Endothelial cell (in vitro differentiated cells): ENCODE measurements around the gene RBM39. TPM values are rescaled to one million over a fixed set of nuclear protein-coding genes. Genes with fewer than 3 reads are reported as not detected.

Experiments used
- DNase-seq: peaks from one replicate; pipeline ENCODE4 v3.0.0; 2021; ENCODE audit warnings: low spot score
- H3K27ac Mint-ChIP-seq: one replicate; pipeline ENCODE4 v1.8.0; 2021; ENCODE audit warnings: mixed read lengths, inconsistent platforms; ENCODE audit not compliant: unreplicated experiment
- H3K27me3 Mint-ChIP-seq: one replicate; pipeline ENCODE4 v1.8.0; 2021; ENCODE audit warnings: mild to moderate bottlenecking, moderate library complexity, mixed read lengths, inconsistent platforms; ENCODE audit not compliant: unreplicated experiment
- H3K36me3 Mint-ChIP-seq: one replicate; pipeline ENCODE4 v1.8.0; 2021; ENCODE audit warnings: mild to moderate bottlenecking, low read depth, mixed read lengths, inconsistent platforms; ENCODE audit not compliant: unreplicated experiment
- H3K4me1 Mint-ChIP-seq: one replicate; pipeline ENCODE4 v1.8.0; 2021; ENCODE audit warnings: mild to moderate bottlenecking, mixed read lengths, inconsistent platforms; ENCODE audit not compliant: unreplicated experiment
- H3K4me3 Mint-ChIP-seq: one replicate; pipeline ENCODE4 v1.8.0; 2021; ENCODE audit warnings: mild to moderate bottlenecking, mixed read lengths, inconsistent platforms; ENCODE audit not compliant: unreplicated experiment
- H3K9me3 Mint-ChIP-seq: one replicate; pipeline ENCODE4 v1.8.0; 2021; ENCODE audit warnings: mixed read lengths, inconsistent platforms; ENCODE audit not compliant: unreplicated experiment
- CTCF ChIP-seq: fragments of 200-600 bp; sonication (generic); IDR thresholded peaks from one replicate; pipeline ENCODE4 v1.5.0; 2021; ENCODE audit warnings: antibody characterized with exemption; ENCODE audit not compliant: unreplicated experiment
- total RNA-seq: library from RNA; stranded (reverse); fragmentation: NEBNext Ultra II Directional; extraction: Animal tissue kit (Norgen Biotek cat#: 25700); gene quantifications from one replicate; pipeline ENCODE4 v1.2.1, GENCODE V29; 2021; ENCODE audit not compliant: unreplicated experiment

The RBM39 gene
- total RNA-seq, 1 donor from 2014 or later, result 308 TPM

DNA sequence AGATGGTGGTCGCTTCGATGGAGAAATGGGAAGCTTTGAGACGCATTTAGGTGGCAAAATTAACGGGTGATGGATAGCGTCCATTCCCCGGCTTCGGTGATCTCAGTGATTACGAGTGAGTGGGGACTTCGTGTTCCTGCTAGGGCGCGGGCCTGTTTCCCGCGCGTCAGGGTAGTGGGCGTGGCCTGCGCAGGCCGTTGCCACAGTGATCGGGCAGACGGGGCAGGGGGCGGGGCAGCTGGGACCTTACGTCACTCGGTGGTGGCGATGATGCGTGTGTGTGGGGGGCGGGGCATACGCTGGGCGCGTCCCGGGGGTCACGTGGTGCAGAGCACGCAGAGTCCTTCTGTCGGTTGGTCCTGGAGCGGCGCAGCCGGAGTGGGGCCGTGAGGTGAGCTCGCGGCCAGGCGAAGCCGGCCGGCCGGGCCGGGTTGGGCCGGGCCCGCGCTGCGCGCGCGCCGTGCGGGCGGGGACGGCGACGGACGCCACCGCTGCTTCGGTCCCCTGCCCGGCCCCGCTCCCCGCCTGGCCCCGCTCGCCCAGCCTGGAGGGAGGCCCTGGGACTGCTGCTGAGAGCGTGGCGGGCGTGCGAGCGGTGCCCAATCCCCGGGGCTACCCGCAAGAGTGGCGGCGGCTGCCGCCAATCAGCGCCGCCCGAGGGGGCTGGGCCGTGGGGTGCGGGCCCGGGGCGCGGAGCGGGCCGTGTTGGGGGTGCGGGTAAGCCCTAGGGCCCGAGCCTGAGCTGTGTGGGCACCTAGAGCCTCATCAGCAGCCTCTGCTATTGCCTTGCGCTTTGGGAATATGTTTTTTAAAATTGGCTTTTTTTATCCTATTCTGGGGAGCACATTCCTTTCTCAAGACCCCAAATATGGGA, 29.9 kb upstream of the RBM39 start, which contains the start of gene PHF20:
Gene PHF20 (plus strand): TSS at position 327 of the 874 bp plus-strand sequence. CDS start 29,508 bp downstream, outside the sequence.
- DNase-seq, result peak; percentile 97

GRCh38 chr20:35771367-35771688, 29.3 kb upstream of the RBM39 start:
- peaks cover 52% of the 10 kb centered on the region for H3K4me1 Mint-ChIP-seq

More for the DNA sequence above, 29.9 kb upstream of the RBM39 start, which contains the start of gene PHF20:
- peak within 1 kb of the TSS; percentile 99 for H3K27ac Mint-ChIP-seq
- peaks cover 15% of the 10 kb centered on the region for H3K27me3 Mint-ChIP-seq
- TF ChIP-seq CTCF, result no peak
- H3K4me1 Mint-ChIP-seq, result peaks cover 58% of the 10 kb centered on the region
- H3K36me3 Mint-ChIP-seq, result peaks cover 18% of the 10 kb centered on the region
- H3K9me3 Mint-ChIP-seq, result no peaks in the 10 kb centered on the region
- H3K4me3 Mint-ChIP-seq, result peak within 1 kb of the TSS; percentile 95

DNA sequence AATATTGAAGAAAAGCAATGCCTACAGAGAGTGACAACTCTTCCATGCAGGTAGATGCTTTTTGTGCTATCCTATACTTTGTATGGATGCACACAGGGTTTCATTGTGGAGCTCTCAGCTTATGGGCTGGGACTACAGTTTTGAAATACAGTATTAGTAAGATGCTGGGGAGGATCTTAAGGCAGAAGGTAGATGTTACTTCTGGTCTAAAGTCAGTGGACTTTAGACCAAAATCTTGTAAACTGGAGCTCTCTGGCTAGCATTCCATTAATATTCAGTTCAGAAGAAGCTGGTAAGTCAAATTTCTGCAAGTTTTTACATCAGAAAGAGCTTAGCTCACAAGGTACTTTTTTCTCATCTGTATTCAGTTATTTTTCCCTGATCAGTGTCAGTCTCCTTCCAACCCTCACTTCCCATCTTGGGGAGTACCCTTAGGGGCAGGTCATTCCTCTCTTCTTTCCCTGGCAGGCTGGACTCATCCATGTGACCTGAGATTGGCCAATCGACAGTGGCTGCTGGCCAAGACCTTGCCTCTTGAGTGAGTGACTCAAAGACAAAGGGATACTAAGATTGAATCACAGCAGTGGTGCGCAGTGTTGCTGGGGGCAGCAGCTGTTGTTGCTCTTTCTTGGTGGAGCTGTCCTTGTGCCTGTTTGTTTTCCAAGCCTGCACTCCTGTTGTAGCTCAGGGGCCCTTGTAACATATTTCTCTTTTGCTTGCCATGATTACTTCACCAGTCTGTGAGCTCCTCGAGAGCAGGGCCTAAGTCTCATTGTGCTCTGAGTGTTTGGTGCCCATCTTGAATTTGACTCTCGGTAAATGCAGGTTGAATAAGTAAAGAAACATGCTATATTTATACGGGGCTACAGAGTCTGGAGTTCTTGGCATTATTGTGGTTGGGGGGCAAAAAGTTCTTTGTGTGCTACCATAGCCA, 26.9 kb upstream of the RBM39 start:
- Mint-ChIP-seq H3K4me1 (peaks cover 41% of the 10 kb centered on the region), H3K27ac (peak overlapping the region; percentile 96), H3K9me3 (no peaks in the 10 kb centered on the region), H3K4me3 (peak overlapping the region; percentile 79), H3K36me3 (peaks cover 12% of the 10 kb centered on the region), H3K27me3 (peaks cover 15% of the 10 kb centered on the region)
- TF ChIP-seq CTCF, result no peak
- DNase-seq, result peak; percentile 63

More at GRCh38 chr20:35771367-35771688, 29.3 kb upstream of the RBM39 start:
- H3K27me3 Mint-ChIP-seq, result peaks cover 15% of the 10 kb centered on the region
- H3K27ac Mint-ChIP-seq, result peak overlapping the region; percentile 88
- no peaks in the 10 kb centered on the region for H3K9me3 Mint-ChIP-seq
- TF ChIP-seq CTCF, result no peak
- DNase-seq, result no peak
- peaks cover 18% of the 10 kb centered on the region for H3K36me3 Mint-ChIP-seq
- peak overlapping the region; percentile 94 for H3K4me3 Mint-ChIP-seq

GRCh38 chr20:35767683-35768481, 25.8 kb upstream of the RBM39 start:
- Mint-ChIP-seq H3K4me1 (peaks cover 32% of the 10 kb centered on the region), H3K4me3 (peak overlapping the region; percentile 54), H3K36me3 (peaks cover 10% of the 10 kb centered on the region), H3K27ac (peak overlapping the region; percentile 96), H3K27me3 (peaks cover 6% of the 10 kb centered on the region), H3K9me3 (no peaks in the 10 kb centered on the region)
- TF ChIP-seq CTCF, result no peak
- DNase-seq, result peak; percentile 62
